ENCODE results near the gene CDKN2B-AS1. TPM values are rescaled to one million over a fixed set of nuclear protein-coding genes. Genes with fewer than 3 reads are reported as not detected.

The CDKN2B-AS1 gene
- total RNA-seq, 1 donor from 2014 or later: not detected

DNA sequence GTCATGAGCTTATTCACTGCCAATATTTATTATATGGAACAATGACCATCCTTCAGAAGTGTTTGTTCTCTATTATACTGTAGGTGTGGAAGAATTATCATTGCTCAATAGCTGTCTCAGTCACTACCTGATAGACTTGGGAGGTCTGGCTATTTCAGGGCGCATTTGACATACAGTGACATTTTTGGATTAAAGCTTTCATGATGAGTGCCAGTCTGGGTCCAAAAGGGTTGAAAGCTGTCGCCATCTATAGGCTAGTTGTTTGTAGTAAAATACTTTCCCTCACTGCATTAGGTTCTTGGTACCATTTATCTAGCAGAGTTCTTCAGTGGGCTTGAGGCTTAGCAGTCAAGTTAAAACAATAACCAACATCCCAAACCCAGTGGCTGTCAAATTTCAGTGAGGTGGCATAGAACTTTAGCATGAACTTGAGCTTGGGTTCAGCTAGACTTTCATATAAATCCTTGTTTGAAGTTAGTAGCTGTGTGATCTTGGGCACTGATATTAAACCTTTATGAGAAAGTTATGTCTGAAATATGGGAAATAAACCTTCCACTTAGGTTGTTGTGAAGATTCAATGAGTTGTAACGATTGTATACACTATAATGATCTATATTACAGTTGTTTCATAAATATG lies 125.0 kb downstream of the CDKN2B-AS1 start:
- Histone ChIP-seq H3K4me1 (peaks cover 3% of the 10 kb centered on the region), H3K4me2 (no peak overlapping the region), H3K27me3 (no peaks in the 10 kb centered on the region), H3K4me3 (no peak overlapping the region), H3K27ac (no peak overlapping the region), H3K79me2 (ENCODE audit: low read depth) (no peaks in the 10 kb centered on the region), H3K9ac (no peak overlapping the region), H4K20me1 (ENCODE audit: low read depth) (no peaks in the 10 kb centered on the region), H3K9me3 (ENCODE audit: low read depth) (no peaks in the 10 kb centered on the region), H2AFZ (replicated peaks) (no peak overlapping the region), H3F3A (ENCODE audit: low read depth) (no peaks in the 10 kb centered on the region), H3K36me3 (no peaks in the 10 kb centered on the region)
- peak; percentile 39 for DNase-seq (ENCODE audit: low spot score)
- no peak overlapping the region for H3K27ac Mint-ChIP-seq
- H3K27me3 Mint-ChIP-seq (ENCODE audit: insufficient read depth, low read depth): no peaks in the 10 kb centered on the region
- H3K36me3 Mint-ChIP-seq: no peaks in the 10 kb centered on the region
- H3K9me3 Mint-ChIP-seq: no peaks in the 10 kb centered on the region
- H3K4me3 Mint-ChIP-seq: no peak overlapping the region
- H3K4me1 Mint-ChIP-seq: peaks cover 23% of the 10 kb centered on the region
- TF ChIP-seq EZH2 (IDR thresholded peaks at IDR 0.05): no peak
- TF ChIP-seq, protein P1, sequence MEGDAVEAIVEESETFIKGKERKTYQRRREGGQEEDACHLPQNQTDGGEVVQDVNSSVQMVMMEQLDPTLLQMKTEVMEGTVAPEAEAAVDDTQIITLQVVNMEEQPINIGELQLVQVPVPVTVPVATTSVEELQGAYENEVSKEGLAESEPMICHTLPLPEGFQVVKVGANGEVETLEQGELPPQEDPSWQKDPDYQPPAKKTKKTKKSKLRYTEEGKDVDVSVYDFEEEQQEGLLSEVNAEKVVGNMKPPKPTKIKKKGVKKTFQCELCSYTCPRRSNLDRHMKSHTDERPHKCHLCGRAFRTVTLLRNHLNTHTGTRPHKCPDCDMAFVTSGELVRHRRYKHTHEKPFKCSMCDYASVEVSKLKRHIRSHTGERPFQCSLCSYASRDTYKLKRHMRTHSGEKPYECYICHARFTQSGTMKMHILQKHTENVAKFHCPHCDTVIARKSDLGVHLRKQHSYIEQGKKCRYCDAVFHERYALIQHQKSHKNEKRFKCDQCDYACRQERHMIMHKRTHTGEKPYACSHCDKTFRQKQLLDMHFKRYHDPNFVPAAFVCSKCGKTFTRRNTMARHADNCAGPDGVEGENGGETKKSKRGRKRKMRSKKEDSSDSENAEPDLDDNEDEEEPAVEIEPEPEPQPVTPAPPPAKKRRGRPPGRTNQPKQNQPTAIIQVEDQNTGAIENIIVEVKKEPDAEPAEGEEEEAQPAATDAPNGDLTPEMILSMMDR (IDR thresholded peaks at IDR 0.05): peak; percentile 61

DNA sequence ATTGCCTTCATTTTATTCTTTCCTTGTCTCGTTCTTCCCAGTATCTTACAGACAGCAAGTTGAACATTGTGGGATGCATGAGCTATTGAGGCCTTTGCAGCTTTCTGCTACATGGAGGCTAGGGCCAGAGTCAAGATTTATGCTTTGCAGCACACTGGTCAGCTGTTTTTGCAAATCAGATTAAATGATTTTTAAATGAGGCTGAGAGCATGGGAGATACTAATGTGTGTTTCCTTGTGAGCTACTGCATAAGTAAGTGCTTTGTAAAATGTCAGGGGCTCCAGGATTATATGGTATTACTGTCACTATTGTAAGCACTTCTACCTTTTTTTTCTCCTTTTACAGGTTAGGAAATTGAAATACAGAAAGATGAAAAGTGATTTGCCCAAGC lies 125.6 kb downstream of the CDKN2B-AS1 start:
- no peaks in the 10 kb centered on the region for H3K36me3 Mint-ChIP-seq
- H3K27ac Mint-ChIP-seq: no peak overlapping the region
- Histone ChIP-seq H3K79me2 (ENCODE audit: low read depth) (no peaks in the 10 kb centered on the region), H3F3A (ENCODE audit: low read depth) (no peaks in the 10 kb centered on the region), H3K4me2 (no peak overlapping the region), H3K27ac (no peak overlapping the region), H3K9me3 (ENCODE audit: low read depth) (no peaks in the 10 kb centered on the region), H3K4me1 (peaks cover 3% of the 10 kb centered on the region), H2AFZ (replicated peaks) (no peak overlapping the region), H3K36me3 (no peaks in the 10 kb centered on the region), H3K9ac (no peak overlapping the region), H3K4me3 (no peak overlapping the region), H3K27me3 (no peaks in the 10 kb centered on the region), H4K20me1 (ENCODE audit: low read depth) (no peaks in the 10 kb centered on the region)
- TF ChIP-seq EZH2phosphoT487 (IDR thresholded peaks at IDR 0.05): no peak
- TF ChIP-seq EZH2 (IDR thresholded peaks at IDR 0.05): no peak
- TF ChIP-seq, protein P1 (IDR thresholded peaks at IDR 0.05): no peak
- H3K4me3 Mint-ChIP-seq: no peak overlapping the region
- H3K4me1 Mint-ChIP-seq: peaks cover 23% of the 10 kb centered on the region
- no peaks in the 10 kb centered on the region for H3K9me3 Mint-ChIP-seq
- H3K27me3 Mint-ChIP-seq (ENCODE audit: insufficient read depth, low read depth): no peaks in the 10 kb centered on the region
- no peak for DNase-seq (ENCODE audit: low spot score)

GRCh38 chr9:22120595-22120994 lies 126.0 kb downstream of the CDKN2B-AS1 start:
- Histone ChIP-seq H3K79me2 (ENCODE audit: low read depth) (no peaks in the 10 kb centered on the region), H3K9me3 (ENCODE audit: low read depth) (no peaks in the 10 kb centered on the region), H3K4me2 (no peak overlapping the region), H3K36me3 (no peaks in the 10 kb centered on the region), H3K9ac (no peak overlapping the region), H3K4me1 (peaks cover 3% of the 10 kb centered on the region), H3K27me3 (no peaks in the 10 kb centered on the region), H3K4me3 (no peak overlapping the region), H4K20me1 (ENCODE audit: low read depth) (no peaks in the 10 kb centered on the region), H3K27ac (no peak overlapping the region), H2AFZ (replicated peaks) (no peak overlapping the region), H3F3A (ENCODE audit: low read depth) (no peaks in the 10 kb centered on the region)
- Mint-ChIP-seq H3K27me3 (ENCODE audit: insufficient read depth, low read depth) (no peaks in the 10 kb centered on the region), H3K4me1 (peaks cover 23% of the 10 kb centered on the region), H3K27ac (no peak overlapping the region), H3K36me3 (no peaks in the 10 kb centered on the region), H3K9me3 (no peaks in the 10 kb centered on the region), H3K4me3 (no peak overlapping the region)
- TF ChIP-seq EZH2phosphoT487 (IDR thresholded peaks at IDR 0.05) (no peak), EZH2 (IDR thresholded peaks at IDR 0.05) (no peak)
- TF ChIP-seq, protein P1 (IDR thresholded peaks at IDR 0.05): no peak
- no peak for DNase-seq (ENCODE audit: low spot score)

Measured in neural progenitor cell (in vitro differentiated cells).